Measurements from ENCODE around the gene DNLZ. TPM values are rescaled to one million over a fixed set of nuclear protein-coding genes. Genes with fewer than 3 reads are reported as not detected.

The DNLZ gene
- total and polyA plus RNA-seq, 10 of the 15 experiments (the other 5 are each of a cell fraction or from before 2014, with no cell fraction given) = 0.66 to 29.7 (median 14.7) TPM; not detected in 1

DNA sequence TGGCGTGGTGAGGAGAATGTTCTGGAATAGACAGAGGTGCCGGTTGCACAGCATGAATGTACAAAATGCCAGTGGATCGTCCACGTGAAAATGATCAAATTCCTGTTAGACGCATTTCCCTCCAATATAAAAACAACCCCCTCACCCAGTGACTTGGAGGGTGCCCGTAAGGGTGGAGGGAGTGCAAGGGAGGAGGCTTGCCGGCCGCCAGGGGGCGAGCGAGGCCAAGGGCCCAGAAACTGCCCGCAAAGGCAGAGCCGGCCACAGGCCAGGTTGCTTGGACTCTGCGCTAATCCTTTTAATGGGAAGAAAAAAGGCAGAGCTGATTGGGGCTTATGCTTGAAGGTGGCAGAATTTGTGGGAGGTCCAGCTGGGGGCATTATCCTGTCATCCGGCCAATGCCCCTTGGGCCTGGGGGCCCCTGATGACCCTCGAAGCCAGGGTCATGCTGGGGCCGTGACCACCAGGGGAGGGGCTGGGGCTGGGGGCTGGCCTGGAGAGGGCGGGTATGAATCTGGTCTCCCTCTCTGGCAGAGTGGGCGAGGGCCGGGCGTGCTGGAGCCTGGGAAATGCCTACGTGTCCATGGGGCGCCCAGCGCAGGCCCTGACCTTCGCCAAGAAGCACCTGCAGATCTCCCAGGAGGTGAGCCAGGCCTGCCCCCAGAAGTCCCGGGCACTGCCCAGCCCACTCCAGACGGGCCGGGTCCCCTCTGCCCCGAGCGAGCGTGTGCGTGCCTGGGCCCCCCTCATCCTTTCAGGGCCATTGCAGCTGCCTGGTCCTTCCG is 24.2 kb downstream of the DNLZ start (continued):
- no peak for TF ChIP-seq SREBF1 (IDR thresholded peaks at IDR 0.05; ENCODE audit: low read length)
- no peak for TF ChIP-seq ZNF622 (IDR thresholded peaks at IDR 0.05)
- no peak for TF ChIP-seq TBL1XR1 (IDR thresholded peaks at IDR 0.05; ENCODE audit: low read depth, low read length)
- TF ChIP-seq SIN3A (IDR thresholded peaks at IDR 0.05; ENCODE audit: low read depth, low read length) = no peak
- no peak for TF ChIP-seq HDAC6 (IDR thresholded peaks at IDR 0.05; ENCODE audit: unreplicated experiment)
- TF ChIP-seq, protein P1, sequence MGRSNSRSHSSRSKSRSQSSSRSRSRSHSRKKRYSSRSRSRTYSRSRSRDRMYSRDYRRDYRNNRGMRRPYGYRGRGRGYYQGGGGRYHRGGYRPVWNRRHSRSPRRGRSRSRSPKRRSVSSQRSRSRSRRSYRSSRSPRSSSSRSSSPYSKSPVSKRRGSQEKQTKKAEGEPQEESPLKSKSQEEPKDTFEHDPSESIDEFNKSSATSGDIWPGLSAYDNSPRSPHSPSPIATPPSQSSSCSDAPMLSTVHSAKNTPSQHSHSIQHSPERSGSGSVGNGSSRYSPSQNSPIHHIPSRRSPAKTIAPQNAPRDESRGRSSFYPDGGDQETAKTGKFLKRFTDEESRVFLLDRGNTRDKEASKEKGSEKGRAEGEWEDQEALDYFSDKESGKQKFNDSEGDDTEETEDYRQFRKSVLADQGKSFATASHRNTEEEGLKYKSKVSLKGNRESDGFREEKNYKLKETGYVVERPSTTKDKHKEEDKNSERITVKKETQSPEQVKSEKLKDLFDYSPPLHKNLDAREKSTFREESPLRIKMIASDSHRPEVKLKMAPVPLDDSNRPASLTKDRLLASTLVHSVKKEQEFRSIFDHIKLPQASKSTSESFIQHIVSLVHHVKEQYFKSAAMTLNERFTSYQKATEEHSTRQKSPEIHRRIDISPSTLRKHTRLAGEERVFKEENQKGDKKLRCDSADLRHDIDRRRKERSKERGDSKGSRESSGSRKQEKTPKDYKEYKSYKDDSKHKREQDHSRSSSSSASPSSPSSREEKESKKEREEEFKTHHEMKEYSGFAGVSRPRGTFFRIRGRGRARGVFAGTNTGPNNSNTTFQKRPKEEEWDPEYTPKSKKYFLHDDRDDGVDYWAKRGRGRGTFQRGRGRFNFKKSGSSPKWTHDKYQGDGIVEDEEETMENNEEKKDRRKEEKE (IDR thresholded peaks at IDR 0.05) = no peak
- no peak for TF ChIP-seq EZH2 (IDR thresholded peaks at IDR 0.05; ENCODE audit: borderline replicate concordance, control insufficient read depth, low read depth, low read length)
- TF ChIP-seq, protein P2, sequence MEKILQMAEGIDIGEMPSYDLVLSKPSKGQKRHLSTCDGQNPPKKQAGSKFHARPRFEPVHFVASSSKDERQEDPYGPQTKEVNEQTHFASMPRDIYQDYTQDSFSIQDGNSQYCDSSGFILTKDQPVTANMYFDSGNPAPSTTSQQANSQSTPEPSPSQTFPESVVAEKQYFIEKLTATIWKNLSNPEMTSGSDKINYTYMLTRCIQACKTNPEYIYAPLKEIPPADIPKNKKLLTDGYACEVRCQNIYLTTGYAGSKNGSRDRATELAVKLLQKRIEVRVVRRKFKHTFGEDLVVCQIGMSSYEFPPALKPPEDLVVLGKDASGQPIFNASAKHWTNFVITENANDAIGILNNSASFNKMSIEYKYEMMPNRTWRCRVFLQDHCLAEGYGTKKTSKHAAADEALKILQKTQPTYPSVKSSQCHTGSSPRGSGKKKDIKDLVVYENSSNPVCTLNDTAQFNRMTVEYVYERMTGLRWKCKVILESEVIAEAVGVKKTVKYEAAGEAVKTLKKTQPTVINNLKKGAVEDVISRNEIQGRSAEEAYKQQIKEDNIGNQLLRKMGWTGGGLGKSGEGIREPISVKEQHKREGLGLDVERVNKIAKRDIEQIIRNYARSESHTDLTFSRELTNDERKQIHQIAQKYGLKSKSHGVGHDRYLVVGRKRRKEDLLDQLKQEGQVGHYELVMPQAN (conservative IDR thresholded peaks at IDR 0.05) = no peak
- no peak for TF ChIP-seq SMAD5 (IDR thresholded peaks at IDR 0.05; ENCODE audit: low read depth)
- no peak for TF ChIP-seq ZBED1 (IDR thresholded peaks at IDR 0.05; ENCODE audit: borderline replicate concordance)
- TF ChIP-seq EED (IDR thresholded peaks at IDR 0.05; ENCODE audit: low read depth) = no peak
- TF ChIP-seq TCF3 (IDR thresholded peaks at IDR 0.05; ENCODE audit: borderline replicate concordance, insufficient read depth, low read depth, low read length) = no peak
- TF ChIP-seq SUZ12 (IDR thresholded peaks at IDR 0.05; ENCODE audit: unreplicated experiment) = no peak
- no peak for TF ChIP-seq RFX5 (IDR thresholded peaks at IDR 0.05; ENCODE audit: low read depth, low read length)
- TF ChIP-seq CBFB (IDR thresholded peaks at IDR 0.05; ENCODE audit: low read depth) = no peak

Data from GM12878 (cell line).